HL-60 (cell line): ENCODE measurements around the gene IL20.

ENCODE experiments used
- SPI1 ChIP-seq: IDR thresholded peaks from 2 replicates; pipeline ENCODE4 v1.6.1; 2012; ENCODE audit warnings: low read depth, mild to moderate bottlenecking, borderline replicate concordance
- TF ChIP-seq, protein P1 (sequence below): IDR thresholded peaks from 2 replicates; pipeline ENCODE4 v1.6.1; 2012; ENCODE audit warnings: low read depth; ENCODE audit not compliant: insufficient replicate concordance
- TF ChIP-seq, protein P2 (sequence below): IDR thresholded peaks from one replicate; pipeline ENCODE4 v1.5.1; 2011; ENCODE audit warnings: low read length, control low read depth, inconsistent platforms; ENCODE audit not compliant: insufficient read depth

DNA sequence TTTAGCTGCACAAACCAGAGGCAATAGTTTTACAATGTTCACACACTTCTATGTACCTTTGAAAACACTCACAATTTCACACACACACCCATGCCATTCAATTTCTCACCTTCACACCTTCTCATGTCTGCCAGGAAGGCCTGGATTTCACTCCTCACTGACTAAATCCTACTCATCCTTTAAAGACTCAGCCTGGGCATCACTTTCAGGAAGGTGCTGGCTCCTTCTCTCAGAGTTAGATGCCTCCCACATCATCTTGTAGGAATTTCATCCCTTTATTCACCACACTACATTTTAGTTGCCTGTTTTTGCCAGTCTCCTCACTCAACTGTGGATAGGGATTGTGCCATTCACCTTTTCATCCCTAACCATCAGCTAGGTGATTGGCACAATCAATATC is 2.3 kb downstream of the IL20 start:
- TF ChIP-seq, protein P1, sequence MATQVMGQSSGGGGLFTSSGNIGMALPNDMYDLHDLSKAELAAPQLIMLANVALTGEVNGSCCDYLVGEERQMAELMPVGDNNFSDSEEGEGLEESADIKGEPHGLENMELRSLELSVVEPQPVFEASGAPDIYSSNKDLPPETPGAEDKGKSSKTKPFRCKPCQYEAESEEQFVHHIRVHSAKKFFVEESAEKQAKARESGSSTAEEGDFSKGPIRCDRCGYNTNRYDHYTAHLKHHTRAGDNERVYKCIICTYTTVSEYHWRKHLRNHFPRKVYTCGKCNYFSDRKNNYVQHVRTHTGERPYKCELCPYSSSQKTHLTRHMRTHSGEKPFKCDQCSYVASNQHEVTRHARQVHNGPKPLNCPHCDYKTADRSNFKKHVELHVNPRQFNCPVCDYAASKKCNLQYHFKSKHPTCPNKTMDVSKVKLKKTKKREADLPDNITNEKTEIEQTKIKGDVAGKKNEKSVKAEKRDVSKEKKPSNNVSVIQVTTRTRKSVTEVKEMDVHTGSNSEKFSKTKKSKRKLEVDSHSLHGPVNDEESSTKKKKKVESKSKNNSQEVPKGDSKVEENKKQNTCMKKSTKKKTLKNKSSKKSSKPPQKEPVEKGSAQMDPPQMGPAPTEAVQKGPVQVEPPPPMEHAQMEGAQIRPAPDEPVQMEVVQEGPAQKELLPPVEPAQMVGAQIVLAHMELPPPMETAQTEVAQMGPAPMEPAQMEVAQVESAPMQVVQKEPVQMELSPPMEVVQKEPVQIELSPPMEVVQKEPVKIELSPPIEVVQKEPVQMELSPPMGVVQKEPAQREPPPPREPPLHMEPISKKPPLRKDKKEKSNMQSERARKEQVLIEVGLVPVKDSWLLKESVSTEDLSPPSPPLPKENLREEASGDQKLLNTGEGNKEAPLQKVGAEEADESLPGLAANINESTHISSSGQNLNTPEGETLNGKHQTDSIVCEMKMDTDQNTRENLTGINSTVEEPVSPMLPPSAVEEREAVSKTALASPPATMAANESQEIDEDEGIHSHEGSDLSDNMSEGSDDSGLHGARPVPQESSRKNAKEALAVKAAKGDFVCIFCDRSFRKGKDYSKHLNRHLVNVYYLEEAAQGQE = no peak
- TF ChIP-seq, protein P2, sequence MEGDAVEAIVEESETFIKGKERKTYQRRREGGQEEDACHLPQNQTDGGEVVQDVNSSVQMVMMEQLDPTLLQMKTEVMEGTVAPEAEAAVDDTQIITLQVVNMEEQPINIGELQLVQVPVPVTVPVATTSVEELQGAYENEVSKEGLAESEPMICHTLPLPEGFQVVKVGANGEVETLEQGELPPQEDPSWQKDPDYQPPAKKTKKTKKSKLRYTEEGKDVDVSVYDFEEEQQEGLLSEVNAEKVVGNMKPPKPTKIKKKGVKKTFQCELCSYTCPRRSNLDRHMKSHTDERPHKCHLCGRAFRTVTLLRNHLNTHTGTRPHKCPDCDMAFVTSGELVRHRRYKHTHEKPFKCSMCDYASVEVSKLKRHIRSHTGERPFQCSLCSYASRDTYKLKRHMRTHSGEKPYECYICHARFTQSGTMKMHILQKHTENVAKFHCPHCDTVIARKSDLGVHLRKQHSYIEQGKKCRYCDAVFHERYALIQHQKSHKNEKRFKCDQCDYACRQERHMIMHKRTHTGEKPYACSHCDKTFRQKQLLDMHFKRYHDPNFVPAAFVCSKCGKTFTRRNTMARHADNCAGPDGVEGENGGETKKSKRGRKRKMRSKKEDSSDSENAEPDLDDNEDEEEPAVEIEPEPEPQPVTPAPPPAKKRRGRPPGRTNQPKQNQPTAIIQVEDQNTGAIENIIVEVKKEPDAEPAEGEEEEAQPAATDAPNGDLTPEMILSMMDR = no peak
- no peak for TF ChIP-seq SPI1
